Brain microvascular endothelial cell (primary cell): ENCODE results near the gene AP2A1.

ENCODE experiments used
- DNase-seq: peaks from one replicate; pipeline ENCODE4 v3.0.0-alpha.2; 2020
- H3K27ac ChIP-seq: fragments of 250-450 bp; sonication (Bioruptor Pico); 2 replicates; pipeline ENCODE4 v1.5.1; 2020; ENCODE audit warnings: mild to moderate bottlenecking, moderate library complexity
- H3K27me3 ChIP-seq: fragments of 250-450 bp; sonication (Bioruptor Pico); replicated peaks from 2 replicates; pipeline ENCODE4 v1.5.1; 2020; ENCODE audit warnings: mild to moderate bottlenecking
- H3K36me3 ChIP-seq: fragments of 250-450 bp; sonication (Bioruptor Pico); replicated peaks from 2 replicates; pipeline ENCODE4 v1.5.1; 2020; ENCODE audit warnings: mild to moderate bottlenecking
- H3K4me3 ChIP-seq: 2 replicates; pipeline ENCODE4 v1.5.1; 2011; ENCODE audit warnings: low read depth, mild to moderate bottlenecking, control low read depth, low read length, moderate library complexity
- CTCF ChIP-seq: IDR thresholded peaks from 2 replicates; pipeline ENCODE4 v1.5.1; 2011; ENCODE audit warnings: low read depth, mild to moderate bottlenecking, moderate library complexity, low read length, control low read depth, inconsistent platforms; ENCODE audit errors: missing control alignments
- in situ Hi-C: cut with HindIII; loops from 2 replicates; pipeline ENCODE4 v1.10.0; 2017; ENCODE audit warnings: low sequenced_read_pairs, low pct_ligation_motif_present

Gene AP2A1

DNA sequence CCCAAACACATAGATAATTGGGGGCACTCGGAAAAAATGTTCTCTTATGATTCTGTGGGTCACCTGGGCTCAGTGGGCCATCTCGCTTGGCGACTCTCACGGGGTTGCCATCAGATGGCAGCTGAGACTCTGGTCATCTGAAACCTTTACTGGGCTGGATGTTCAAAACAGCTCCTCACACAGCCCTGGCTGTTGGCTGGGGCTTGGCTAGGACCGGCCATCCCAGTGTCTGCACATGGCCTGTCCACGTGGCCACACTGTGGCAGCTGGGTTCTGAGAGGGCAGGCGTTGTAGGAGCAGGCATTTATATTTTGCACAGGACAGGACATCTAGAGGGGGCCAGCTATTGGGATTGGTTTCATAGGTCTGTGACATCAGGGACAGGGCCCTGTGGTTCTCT lies 66.8 kb downstream of the AP2A1 start:
- no peak for DNase-seq
- in situ Hi-C loops, result no loop called here
- Histone ChIP-seq H3K27ac (no peak overlapping the region), H3K4me3 (no peak overlapping the region), H3K36me3 (peaks cover 64% of the 10 kb centered on the region), H3K27me3 (no peaks in the 10 kb centered on the region)
- TF ChIP-seq CTCF, result no peak

- H3K27ac ChIP-seq, result no peak overlapping the region
- no peak for DNase-seq
- H3K36me3 ChIP-seq, result peaks cover 68% of the 10 kb centered on the region
- no peak for TF ChIP-seq CTCF
- no peaks in the 10 kb centered on the region for H3K27me3 ChIP-seq
- no peak overlapping the region for H3K4me3 ChIP-seq
- in situ Hi-C loops, result no loop called here
Measured at GRCh38 chr19:49835562-49835961, 68.8 kb downstream of the AP2A1 start.

- H3K27ac ChIP-seq, result no peak overlapping the region
- H3K4me3 ChIP-seq, result no peak overlapping the region
- DNase-seq, result no peak
- peaks cover 66% of the 10 kb centered on the region for H3K36me3 ChIP-seq
- in situ Hi-C loops, result no loop called here
- TF ChIP-seq CTCF, result no peak
- H3K27me3 ChIP-seq, result no peaks in the 10 kb centered on the region
Measured at GRCh38 chr19:49836176-49837008, 69.6 kb downstream of the AP2A1 start.

GRCh38 chr19:49837009-49837310 lies 70.2 kb downstream of the AP2A1 start:
- in situ Hi-C loops, result no loop called here
- TF ChIP-seq CTCF, result no peak
- H3K27me3 ChIP-seq, result no peaks in the 10 kb centered on the region
- no peak overlapping the region for H3K4me3 ChIP-seq
- peaks cover 62% of the 10 kb centered on the region for H3K36me3 ChIP-seq
- no peak overlapping the region for H3K27ac ChIP-seq
- peak; percentile 81 for DNase-seq

- no peak for TF ChIP-seq CTCF
- DNase-seq, result no peak
- no peaks in the 10 kb centered on the region for H3K27me3 ChIP-seq
- in situ Hi-C loops, result no loop called here
- H3K27ac ChIP-seq, result no peak overlapping the region
- H3K4me3 ChIP-seq, result no peak overlapping the region
- H3K36me3 ChIP-seq, result peaks cover 57% of the 10 kb centered on the region
Measured at GRCh38 chr19:49837425-49837824, 70.6 kb downstream of the AP2A1 start.
